ENCODE data around the gene EIF4G1. TPM values are rescaled to one million over a fixed set of nuclear protein-coding genes. Genes with fewer than 3 reads are reported as not detected.
A peak's percentile ranks its signal among the peaks of the same experiment; 100 is the strongest.

The EIF4G1 gene
- total RNA-seq, 1 donor from 2014 or later = 192 TPM

DNA sequence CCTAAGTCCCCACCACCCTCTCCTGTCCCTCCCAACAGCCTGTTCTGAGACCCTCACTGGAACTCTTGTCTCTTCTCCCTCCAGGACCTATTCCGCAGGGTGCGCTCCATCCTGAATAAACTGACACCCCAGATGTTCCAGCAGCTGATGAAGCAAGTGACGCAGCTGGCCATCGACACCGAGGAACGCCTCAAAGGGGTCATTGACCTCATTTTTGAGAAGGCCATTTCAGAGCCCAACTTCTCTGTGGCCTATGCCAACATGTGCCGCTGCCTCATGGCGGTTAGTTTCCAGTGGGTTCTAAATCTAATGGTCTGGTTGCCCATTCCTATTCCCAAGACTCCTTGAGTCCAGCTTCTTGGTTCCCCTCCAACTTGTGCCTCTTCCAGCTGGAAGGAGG, 9.3 kb downstream of the EIF4G1 start:
- no peaks in the 10 kb centered on the region for H3K9me3 ChIP-seq
- peaks cover 83 to 84% of the 10 kb centered on the region in 2 donors for H3K36me3 ChIP-seq
- H3K4me3 ChIP-seq = no peak overlapping the region
- DNase-seq (ENCODE audit: low spot score in 2 of 2) = no peak
- peak overlapping the region in 1 of 2 donors; percentile 43 for H3K27ac ChIP-seq
- H3K4me1 ChIP-seq = peaks cover 16 to 20% of the 10 kb centered on the region in 2 donors
- H3K27me3 ChIP-seq = no peaks in the 10 kb centered on the region
- intact Hi-C loops (cut with DNase I) = no loop called here
- TF ChIP-seq, protein P1, sequence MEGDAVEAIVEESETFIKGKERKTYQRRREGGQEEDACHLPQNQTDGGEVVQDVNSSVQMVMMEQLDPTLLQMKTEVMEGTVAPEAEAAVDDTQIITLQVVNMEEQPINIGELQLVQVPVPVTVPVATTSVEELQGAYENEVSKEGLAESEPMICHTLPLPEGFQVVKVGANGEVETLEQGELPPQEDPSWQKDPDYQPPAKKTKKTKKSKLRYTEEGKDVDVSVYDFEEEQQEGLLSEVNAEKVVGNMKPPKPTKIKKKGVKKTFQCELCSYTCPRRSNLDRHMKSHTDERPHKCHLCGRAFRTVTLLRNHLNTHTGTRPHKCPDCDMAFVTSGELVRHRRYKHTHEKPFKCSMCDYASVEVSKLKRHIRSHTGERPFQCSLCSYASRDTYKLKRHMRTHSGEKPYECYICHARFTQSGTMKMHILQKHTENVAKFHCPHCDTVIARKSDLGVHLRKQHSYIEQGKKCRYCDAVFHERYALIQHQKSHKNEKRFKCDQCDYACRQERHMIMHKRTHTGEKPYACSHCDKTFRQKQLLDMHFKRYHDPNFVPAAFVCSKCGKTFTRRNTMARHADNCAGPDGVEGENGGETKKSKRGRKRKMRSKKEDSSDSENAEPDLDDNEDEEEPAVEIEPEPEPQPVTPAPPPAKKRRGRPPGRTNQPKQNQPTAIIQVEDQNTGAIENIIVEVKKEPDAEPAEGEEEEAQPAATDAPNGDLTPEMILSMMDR (IDR thresholded peaks at IDR 0.05) = no peak

DNA sequence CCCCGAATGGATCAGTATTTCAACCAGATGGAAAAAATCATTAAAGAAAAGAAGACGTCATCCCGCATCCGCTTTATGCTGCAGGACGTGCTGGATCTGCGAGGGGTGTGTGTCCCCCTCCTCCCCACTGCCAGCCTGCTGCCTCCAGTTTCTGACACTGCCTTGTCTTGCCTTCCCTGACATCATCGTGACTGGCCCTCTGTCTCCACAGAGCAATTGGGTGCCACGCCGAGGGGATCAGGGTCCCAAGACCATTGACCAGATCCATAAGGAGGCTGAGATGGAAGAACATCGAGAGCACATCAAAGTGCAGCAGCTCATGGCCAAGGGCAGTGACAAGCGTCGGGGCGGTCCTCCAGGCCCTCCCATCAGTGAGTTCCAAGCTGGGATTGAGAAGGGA, 10.9 kb downstream of the EIF4G1 start:
- no peaks in the 10 kb centered on the region for H3K27me3 ChIP-seq
- H3K36me3 ChIP-seq = peaks cover 99 to 100% of the 10 kb centered on the region in 2 donors
- H3K4me1 ChIP-seq = peaks cover 7 to 8% of the 10 kb centered on the region in 2 donors
- no peaks in the 10 kb centered on the region for H3K9me3 ChIP-seq
- TF ChIP-seq, protein P1 (IDR thresholded peaks at IDR 0.05) = no peak
- no peak overlapping the region for H3K4me3 ChIP-seq
- peak overlapping the region in 1 of 2 donors; percentile 43 for H3K27ac ChIP-seq
- DNase-seq (ENCODE audit: low spot score in 2 of 2) = no peak
- intact Hi-C loops (cut with DNase I) = no loop called here

DNA sequence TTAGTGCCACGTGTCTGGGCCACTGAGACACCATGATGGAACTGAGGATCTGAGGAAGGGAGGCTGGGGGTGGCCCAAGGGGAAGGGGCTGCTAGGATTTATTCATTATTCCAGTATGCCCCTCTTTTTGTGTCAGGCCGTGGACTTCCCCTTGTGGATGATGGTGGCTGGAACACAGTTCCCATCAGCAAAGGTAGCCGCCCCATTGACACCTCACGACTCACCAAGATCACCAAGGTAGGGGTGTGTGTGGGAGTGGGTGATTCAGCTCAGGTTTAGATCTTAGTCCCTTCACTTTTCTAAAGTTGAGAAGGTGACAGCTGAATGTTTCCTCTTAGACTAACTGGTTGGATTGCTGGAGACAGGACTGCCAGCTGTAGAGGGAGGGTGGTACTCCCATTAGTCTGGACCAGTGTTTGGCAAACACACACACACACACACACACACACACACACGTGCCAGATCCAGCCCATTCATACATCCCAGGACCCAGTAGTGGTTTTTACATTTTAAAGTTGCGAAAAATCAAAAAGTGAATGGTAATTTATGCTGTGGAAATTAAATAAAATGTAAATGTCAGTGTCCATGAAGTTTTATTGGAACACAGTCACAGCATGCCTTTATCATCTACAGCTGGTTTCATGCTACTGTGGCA, 11.4 kb downstream of the EIF4G1 start:
- intact Hi-C loops (cut with DNase I) = no loop called here
- no peak for DNase-seq (ENCODE audit: low spot score in 2 of 2)
- Histone ChIP-seq H3K4me3 (no peak overlapping the region), H3K9me3 (no peaks in the 10 kb centered on the region), H3K27ac (no peak overlapping the region), H3K27me3 (no peaks in the 10 kb centered on the region), H3K36me3 (peaks cover 100% of the 10 kb centered on the region in 2 donors), H3K4me1 (peaks cover 1 to 2% of the 10 kb centered on the region in 2 donors)
- TF ChIP-seq, protein P1 (IDR thresholded peaks at IDR 0.05) = no peak

DNA sequence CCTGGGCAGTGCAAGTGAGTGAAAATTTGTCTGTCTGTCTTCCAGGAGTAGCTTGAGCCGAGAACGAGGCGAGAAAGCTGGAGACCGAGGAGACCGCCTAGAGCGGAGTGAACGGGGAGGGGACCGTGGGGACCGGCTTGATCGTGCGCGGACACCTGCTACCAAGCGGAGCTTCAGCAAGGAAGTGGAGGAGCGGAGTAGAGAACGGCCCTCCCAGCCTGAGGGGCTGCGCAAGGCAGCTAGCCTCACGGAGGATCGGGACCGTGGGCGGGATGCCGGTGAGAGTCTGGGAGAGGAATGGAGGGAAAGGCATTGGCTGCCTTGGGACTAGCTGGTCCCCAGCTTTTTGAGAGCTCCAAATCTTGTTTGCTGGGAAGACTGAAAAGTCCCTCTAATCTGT, 12.8 kb downstream of the EIF4G1 start:
- no peak overlapping the region for H3K4me3 ChIP-seq
- peaks cover 100% of the 10 kb centered on the region in 2 donors for H3K36me3 ChIP-seq
- H3K27ac ChIP-seq = no peak overlapping the region
- intact Hi-C loops (cut with DNase I) = no loop called here
- H3K27me3 ChIP-seq = no peaks in the 10 kb centered on the region
- H3K9me3 ChIP-seq = no peaks in the 10 kb centered on the region
- no peaks in the 10 kb centered on the region for H3K4me1 ChIP-seq
- TF ChIP-seq, protein P1 (IDR thresholded peaks at IDR 0.05) = no peak
- DNase-seq (ENCODE audit: low spot score in 2 of 2) = no peak

DNA sequence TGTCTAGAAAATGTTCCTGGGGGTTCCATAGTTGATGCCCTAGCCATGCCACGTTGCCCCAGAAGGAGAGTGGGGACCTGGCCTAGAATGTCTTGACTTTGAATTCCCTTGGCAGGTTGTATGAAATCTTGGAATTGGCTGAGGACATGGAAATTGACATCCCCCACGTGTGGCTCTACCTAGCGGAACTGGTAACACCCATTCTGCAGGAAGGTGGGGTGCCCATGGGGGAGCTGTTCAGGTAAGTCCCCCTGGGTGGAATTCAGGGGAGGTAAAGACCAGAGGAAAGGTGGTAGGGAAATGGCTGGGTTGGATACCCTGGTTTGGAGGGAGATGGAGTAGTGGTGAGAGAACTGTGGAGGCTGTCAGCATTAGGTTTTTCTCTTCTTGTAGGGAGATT, 14.1 kb downstream of the EIF4G1 start:
- H3K9me3 ChIP-seq = no peaks in the 10 kb centered on the region
- H3K36me3 ChIP-seq = peaks cover 98 to 100% of the 10 kb centered on the region in 2 donors
- intact Hi-C loops (cut with DNase I) = no loop called here
- DNase-seq (ENCODE audit: low spot score in 2 of 2) = no peak
- TF ChIP-seq, protein P1 (IDR thresholded peaks at IDR 0.05) = no peak
- H3K4me3 ChIP-seq = no peak overlapping the region
- no peaks in the 10 kb centered on the region for H3K27me3 ChIP-seq
- no peaks in the 10 kb centered on the region for H3K4me1 ChIP-seq
- H3K27ac ChIP-seq = no peak overlapping the region
